PFSK-1 (cell line): Measurements from ENCODE around the gene IFI6.

Source experiments
- POLR2AphosphoS5 ChIP-seq: IDR thresholded peaks from 2 replicates; pipeline ENCODE4 v1.6.1; 2012; ENCODE audit warnings: low read depth, mild to moderate bottlenecking, control low read depth, low read length, moderate library complexity
- TAF1 ChIP-seq: IDR thresholded peaks from 2 replicates; pipeline ENCODE4 v1.6.1; 2012; ENCODE audit warnings: low read length, control low read depth, borderline replicate concordance; ENCODE audit not compliant: insufficient read depth
- TF ChIP-seq, protein P1 (sequence below), 2 experiments: IDR thresholded peaks; 2 replicates each; pipeline versions ENCODE4 v1.6.1 to v1.8.0; 2011 to 2012; ENCODE audit warnings: low read depth in 2 of 2, low read length in 2 of 2, control low read depth in 1 of 2, inconsistent platforms in 1 of 2, mild to moderate bottlenecking in 1 of 2, moderate library complexity in 1 of 2; ENCODE audit not compliant: insufficient read depth in 1 of 2

DNA sequence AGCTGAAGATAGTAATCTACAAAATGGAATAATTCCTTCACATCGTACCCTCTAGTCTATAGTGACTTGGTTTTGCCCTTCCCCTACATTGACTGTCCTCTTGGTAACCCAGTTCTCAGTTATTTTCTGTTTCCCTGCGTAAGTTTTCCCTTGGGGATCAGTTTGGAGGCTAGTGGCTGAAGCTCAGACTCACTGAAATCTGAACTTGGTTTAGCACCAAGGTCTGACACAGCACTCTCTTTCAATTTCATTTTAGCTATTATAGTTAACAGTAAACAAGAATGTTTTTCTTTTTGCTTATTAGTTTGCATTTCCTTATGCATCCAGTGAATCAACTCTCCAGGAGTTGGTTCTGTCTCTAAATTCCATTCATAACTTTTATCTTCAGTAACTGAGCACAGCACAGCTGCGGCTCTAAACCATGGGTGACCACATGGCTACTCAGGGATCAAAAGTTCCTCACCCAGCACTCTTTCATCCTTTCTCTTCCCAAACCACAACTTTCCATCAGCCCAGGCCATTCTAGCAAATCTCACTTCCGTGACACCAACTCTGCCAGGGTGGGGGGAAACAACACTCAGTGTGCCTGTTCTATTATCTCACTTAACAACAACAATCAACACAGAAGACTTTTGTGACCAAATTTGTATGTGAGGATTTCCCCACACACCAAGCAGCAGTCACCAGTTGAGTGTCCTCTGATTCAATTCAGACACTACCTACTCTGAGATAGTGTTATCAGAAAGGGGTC lies 17.6 kb upstream of the IFI6 start:
- TF ChIP-seq POLR2AphosphoS5 (no peak), TAF1 (no peak)
- TF ChIP-seq, protein P1, sequence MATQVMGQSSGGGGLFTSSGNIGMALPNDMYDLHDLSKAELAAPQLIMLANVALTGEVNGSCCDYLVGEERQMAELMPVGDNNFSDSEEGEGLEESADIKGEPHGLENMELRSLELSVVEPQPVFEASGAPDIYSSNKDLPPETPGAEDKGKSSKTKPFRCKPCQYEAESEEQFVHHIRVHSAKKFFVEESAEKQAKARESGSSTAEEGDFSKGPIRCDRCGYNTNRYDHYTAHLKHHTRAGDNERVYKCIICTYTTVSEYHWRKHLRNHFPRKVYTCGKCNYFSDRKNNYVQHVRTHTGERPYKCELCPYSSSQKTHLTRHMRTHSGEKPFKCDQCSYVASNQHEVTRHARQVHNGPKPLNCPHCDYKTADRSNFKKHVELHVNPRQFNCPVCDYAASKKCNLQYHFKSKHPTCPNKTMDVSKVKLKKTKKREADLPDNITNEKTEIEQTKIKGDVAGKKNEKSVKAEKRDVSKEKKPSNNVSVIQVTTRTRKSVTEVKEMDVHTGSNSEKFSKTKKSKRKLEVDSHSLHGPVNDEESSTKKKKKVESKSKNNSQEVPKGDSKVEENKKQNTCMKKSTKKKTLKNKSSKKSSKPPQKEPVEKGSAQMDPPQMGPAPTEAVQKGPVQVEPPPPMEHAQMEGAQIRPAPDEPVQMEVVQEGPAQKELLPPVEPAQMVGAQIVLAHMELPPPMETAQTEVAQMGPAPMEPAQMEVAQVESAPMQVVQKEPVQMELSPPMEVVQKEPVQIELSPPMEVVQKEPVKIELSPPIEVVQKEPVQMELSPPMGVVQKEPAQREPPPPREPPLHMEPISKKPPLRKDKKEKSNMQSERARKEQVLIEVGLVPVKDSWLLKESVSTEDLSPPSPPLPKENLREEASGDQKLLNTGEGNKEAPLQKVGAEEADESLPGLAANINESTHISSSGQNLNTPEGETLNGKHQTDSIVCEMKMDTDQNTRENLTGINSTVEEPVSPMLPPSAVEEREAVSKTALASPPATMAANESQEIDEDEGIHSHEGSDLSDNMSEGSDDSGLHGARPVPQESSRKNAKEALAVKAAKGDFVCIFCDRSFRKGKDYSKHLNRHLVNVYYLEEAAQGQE (IDR thresholded peaks at IDR 0.05; ENCODE audit: insufficient read depth in 1 of 2, low read depth in 2 of 2, low read length in 2 of 2) = no peak
